Measurements from ENCODE around the gene ARHGAP10.

DNA sequence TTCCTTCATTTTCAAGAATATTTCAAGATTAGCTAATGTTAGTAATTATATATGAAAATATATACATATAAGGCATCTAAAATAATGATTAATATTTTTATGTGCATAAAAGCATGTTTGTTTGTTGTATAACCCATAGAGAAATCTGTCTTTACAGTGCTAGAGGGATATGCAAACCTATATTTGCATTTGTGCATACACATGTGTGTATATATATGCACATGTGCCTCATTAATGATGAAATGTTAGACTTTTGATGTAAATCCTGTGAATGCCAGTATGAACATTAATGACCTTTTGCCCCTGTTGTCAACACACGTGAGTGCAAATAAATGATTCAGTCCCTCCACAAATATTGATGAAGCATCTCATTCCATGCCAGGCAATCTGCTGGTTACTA is 197.9 kb downstream of the ARHGAP10 start:
- TF ChIP-seq, protein P1, sequence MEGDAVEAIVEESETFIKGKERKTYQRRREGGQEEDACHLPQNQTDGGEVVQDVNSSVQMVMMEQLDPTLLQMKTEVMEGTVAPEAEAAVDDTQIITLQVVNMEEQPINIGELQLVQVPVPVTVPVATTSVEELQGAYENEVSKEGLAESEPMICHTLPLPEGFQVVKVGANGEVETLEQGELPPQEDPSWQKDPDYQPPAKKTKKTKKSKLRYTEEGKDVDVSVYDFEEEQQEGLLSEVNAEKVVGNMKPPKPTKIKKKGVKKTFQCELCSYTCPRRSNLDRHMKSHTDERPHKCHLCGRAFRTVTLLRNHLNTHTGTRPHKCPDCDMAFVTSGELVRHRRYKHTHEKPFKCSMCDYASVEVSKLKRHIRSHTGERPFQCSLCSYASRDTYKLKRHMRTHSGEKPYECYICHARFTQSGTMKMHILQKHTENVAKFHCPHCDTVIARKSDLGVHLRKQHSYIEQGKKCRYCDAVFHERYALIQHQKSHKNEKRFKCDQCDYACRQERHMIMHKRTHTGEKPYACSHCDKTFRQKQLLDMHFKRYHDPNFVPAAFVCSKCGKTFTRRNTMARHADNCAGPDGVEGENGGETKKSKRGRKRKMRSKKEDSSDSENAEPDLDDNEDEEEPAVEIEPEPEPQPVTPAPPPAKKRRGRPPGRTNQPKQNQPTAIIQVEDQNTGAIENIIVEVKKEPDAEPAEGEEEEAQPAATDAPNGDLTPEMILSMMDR (IDR thresholded peaks at IDR 0.05), result no peak
- no peak for TF ChIP-seq EZH2 (IDR thresholded peaks at IDR 0.05; ENCODE audit: borderline replicate concordance, insufficient read depth, low read depth, low read length, poor library complexity, severe bottlenecking)

Measured in B cell (primary cell).